Measurements from ENCODE around the gene IQCK.
A peak's percentile ranks its signal among the peaks of the same experiment; 100 is the strongest.

IQCK gene

GRCh38 chr16:19884611-19885450 is 166.8 kb downstream of the IQCK start, which contains the start of gene GPRC5B:
Gene GPRC5B, minus strand, starts transcription at chr16:19884848. Its CDS starts 12,003 bp downstream, at chr16:19872845.
- peak; percentile 91 for DNase-seq (ENCODE audit: low spot score)

- no peak for DNase-seq (ENCODE audit: low spot score)
Observed at GRCh38 chr16:19885451-19886072, 167.5 kb downstream of the IQCK start.

- DNase-seq (ENCODE audit: low spot score) = peak; percentile 82
Observed at GRCh38 chr16:19886073-19886941, 168.2 kb downstream of the IQCK start.

- no peak for DNase-seq (ENCODE audit: low spot score)
Observed at GRCh38 chr16:19888834-19889233, 170.8 kb downstream of the IQCK start.

GRCh38 chr16:19890901-19891300 is 172.8 kb downstream of the IQCK start:
- no peak for DNase-seq (ENCODE audit: low spot score)

GRCh38 chr16:19892902-19893301 is 174.8 kb downstream of the IQCK start:
- DNase-seq (ENCODE audit: low spot score) = no peak

- DNase-seq (ENCODE audit: low spot score) = no peak
Observed at GRCh38 chr16:19894586-19894985, 176.5 kb downstream of the IQCK start.

- DNase-seq (ENCODE audit: low spot score) = no peak
Observed at GRCh38 chr16:19896951-19897350, 178.9 kb downstream of the IQCK start.

- no peak for DNase-seq (ENCODE audit: low spot score)
Observed at GRCh38 chr16:19898166-19898565, 180.1 kb downstream of the IQCK start.

GRCh38 chr16:19898924-19899604 is 181.0 kb downstream of the IQCK start:
- DNase-seq (ENCODE audit: low spot score) = peak; percentile 80

GRCh38 chr16:19899605-19899955 is 181.5 kb downstream of the IQCK start:
- DNase-seq (ENCODE audit: low spot score) = no peak

- DNase-seq (ENCODE audit: low spot score) = no peak
Observed at GRCh38 chr16:19901164-19901563, 183.1 kb downstream of the IQCK start.

- DNase-seq (ENCODE audit: low spot score) = peak; percentile 88
Observed at GRCh38 chr16:19907161-19907992, 189.3 kb downstream of the IQCK start.
